NCI-H510A (cell line): ENCODE results near the gene TSHZ1.

Source experiments
- DNase-seq: peaks from one replicate; lab custom pipeline; 2025; lab: John Stamatoyannopoulos, UW

The TSHZ1 gene

GRCh38 chr18:75222407-75222806, 11.8 kb downstream of the TSHZ1 start:
- DNase-seq: no peak

GRCh38 chr18:75223687-75224347, 13.2 kb downstream of the TSHZ1 start:
- DNase-seq: peak; percentile 18

DNA sequence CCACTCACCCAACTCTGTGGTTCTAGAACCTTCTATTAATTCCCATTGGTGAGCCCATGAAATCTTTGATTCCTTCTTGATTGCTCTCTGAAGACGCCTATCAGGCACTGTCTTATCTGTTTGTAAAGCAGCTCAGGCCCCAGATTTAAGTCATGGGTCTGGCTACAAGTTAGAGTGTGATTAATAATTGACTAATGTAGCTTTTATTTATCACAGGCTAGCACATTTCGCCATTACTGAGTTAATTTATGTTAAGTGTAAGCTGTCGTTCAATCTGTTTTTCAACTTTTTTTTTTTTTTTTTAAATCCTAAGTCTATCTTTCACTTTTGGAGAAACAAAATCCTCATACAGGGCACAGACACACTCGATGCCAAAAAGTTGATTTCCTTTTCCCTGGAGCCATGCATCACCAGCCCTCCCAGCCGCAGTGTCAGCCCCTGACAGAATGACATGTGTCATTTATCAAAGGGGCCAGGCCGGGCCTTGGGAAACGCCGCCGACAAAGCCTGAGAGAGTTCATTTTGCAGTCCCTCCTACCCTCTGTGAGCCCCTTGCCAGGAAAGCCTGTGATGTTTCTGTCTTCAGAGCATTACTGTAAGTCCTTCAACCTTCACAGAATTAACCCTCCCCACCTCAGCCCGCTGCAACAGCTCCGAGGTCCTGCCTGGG, 15.8 kb downstream of the TSHZ1 start:
- no peak for DNase-seq

GRCh38 chr18:75226956-75227316, 16.3 kb downstream of the TSHZ1 start:
- DNase-seq: no peak

DNA sequence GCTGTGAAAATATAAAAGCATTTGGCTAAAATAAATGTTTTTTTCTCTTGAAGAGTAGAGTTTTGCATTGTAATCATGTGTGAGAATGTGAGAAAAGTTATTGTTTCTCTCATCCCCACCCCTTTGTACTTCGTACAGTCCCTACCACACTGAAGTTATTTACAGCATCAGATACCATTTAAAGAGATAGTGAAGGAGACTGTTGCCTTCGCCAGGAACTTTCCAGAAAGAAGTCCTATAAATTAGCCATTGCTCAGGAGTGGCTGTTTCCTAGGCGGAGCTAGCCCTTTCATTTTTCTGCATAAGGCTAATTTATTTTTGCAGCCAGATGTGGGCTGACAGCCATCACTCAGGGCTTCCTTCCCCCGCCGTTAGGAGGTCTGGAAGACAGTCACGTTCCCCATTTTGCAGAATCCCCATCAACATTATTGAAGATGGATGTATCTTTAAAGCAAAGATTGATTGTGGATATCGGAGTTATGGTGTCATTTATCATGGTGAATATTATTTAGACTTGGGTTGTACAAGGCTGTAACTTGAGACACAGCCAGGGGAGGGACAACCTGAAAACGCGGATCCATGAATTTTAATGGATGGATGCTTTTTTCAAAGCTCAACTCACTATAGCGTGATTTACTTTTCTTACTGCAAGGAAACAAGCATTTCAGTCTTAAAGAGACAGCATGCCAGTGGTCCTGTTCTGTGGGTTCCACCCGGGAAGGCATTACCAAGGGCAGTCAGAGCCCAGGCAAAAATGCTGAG, 17.1 kb downstream of the TSHZ1 start:
- no peak for DNase-seq

- DNase-seq: no peak
These were observed 18.4 kb downstream of the TSHZ1 start for GRCh38 chr18:75228967-75229366.

DNA sequence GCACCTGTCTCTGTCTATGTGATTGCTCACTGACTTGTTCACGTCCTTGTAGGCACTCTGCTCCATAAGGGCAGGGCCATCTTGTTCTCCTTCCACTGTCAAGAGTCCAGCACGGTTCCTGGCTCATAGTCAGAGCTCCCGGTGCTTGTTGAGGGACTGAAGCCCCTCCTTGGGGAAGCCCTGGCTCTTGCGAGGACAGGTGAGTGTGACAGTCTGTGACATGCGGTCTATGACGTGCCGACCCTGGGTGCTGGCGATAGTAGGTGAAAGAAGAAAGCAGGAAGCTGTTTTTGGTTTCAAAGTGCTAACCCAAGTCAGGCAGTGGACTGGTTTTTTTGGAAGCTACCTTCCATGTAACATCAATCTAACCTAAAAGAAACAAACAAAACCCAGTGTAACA, 18.8 kb downstream of the TSHZ1 start:
- DNase-seq: no peak

DNA sequence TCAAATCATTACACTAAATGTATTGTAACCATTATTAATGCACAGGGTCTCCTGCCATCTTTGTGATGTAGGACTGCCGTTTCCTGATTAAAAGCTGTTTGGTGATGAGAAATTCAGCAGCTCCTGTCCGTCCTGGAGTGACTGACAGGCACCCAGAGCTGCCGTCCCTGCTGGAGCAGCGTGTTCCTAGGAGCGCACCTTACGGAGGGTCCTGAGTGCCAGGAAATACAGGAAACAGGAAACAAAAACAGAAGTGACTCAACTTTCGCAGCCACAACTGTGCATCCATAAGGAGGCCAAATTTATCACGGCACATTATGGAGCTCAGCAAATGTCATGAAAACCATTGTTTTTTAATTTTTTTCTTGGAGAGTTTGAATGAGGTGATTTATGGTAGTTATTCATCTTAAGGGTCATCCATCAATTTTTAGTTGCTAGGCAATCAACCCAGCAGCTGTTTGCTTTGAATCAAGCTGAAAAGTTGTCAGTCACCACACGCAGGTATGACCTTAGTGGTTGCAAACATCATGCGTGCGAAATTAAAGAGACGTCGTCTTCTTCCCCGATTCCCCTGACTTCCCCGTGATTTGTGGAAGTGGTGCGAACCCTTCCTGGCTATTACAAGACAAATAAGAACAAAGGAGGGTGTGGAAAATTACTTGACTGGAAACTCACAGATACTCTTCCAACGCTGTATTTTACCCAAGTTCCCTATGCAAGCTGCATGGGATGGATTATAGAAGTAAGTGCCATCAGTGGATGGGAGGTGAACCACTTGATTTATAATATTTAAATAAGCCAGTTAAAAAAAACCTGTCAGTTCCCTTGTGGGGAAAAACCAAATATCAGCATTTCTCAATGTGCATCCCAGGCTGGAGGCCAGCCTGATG, 19.8 kb downstream of the TSHZ1 start:
- DNase-seq: no peak

DNA sequence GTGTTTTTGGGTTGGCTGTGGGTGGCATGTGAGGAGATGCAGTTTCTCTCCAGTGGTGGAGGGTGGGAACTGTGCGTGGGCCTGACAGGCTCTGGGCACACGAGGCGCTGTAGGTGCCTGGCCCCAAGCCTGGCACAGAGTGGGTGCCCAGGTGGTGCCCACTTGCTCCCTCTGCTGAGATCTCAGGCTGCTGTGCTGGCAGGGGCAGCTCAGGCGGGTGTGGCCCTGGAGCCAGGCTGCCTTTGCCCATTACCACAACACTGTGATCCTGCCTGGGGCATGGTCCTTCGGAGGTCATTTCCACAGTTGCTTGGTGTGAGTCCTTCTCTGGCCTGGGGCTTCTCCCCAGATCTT, 20.4 kb downstream of the TSHZ1 start:
- DNase-seq: no peak

DNA sequence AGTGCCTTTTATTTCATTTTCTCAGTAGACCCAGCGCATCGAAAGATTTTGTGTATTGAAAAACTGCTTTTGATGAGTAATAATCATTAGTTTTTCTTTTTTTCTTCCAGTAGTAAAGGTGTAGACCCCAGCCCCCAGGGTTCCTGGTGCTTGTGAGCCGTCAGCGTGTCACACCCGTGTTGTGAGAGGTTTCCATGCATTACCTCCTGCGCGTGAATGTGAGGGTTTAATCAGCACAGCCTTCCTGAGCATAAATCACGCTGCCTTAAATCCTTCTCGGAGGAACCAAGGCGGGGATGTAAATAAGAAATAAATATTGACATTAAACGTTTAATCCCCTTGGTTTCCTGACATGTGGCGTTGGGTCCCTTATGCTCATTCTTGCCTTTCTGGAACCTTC, 24.3 kb downstream of the TSHZ1 start:
- DNase-seq: no peak

- DNase-seq: no peak
These were observed 25.3 kb downstream of the TSHZ1 start for GRCh38 chr18:75235896-75236295.

DNA sequence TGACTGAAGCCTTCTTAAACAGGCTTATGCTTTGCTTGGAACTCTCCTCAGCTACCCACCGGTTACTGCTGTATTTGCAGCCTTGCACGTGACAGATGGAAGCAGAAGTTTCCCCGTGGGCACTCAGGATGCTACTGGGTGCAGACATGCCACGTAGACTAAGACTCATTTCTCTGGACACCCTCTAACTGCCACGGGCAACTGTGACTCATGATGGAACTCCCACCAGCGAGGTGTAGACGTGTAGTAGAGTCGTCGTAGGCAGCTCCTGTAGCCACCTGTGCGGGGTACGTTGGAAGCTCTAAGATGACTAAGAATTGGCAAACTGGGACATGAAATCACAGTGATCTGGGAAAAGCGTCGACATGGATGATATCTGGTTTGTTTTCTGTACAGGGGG, 27.5 kb downstream of the TSHZ1 start:
- no peak for DNase-seq

DNA sequence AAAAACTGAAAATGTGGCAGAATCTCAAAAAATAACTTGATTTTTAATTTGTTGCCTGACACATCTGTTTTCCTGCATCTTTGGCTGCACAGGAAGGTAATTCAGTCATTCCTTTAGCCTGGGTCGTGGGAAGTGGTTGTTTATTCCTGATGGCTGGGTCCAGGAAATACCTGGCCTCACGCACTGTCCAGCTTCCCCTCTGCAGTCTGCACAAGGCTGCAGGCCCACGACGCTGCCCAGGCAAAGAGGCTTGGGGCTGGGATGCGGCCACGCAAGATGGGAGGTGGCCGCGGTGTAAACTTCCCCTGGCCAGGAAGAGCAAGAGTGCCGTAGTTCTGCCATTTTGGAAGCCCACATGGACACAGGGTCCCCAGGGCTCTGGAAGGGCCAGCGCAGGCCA, 28.2 kb downstream of the TSHZ1 start:
- DNase-seq: no peak

- DNase-seq: no peak
These were observed 29.8 kb downstream of the TSHZ1 start for GRCh38 chr18:75240433-75240832.

- DNase-seq: no peak
These were observed 31.1 kb downstream of the TSHZ1 start for GRCh38 chr18:75241705-75242104.

GRCh38 chr18:75244351-75245313, 34.0 kb downstream of the TSHZ1 start:
- no peak for DNase-seq

DNA sequence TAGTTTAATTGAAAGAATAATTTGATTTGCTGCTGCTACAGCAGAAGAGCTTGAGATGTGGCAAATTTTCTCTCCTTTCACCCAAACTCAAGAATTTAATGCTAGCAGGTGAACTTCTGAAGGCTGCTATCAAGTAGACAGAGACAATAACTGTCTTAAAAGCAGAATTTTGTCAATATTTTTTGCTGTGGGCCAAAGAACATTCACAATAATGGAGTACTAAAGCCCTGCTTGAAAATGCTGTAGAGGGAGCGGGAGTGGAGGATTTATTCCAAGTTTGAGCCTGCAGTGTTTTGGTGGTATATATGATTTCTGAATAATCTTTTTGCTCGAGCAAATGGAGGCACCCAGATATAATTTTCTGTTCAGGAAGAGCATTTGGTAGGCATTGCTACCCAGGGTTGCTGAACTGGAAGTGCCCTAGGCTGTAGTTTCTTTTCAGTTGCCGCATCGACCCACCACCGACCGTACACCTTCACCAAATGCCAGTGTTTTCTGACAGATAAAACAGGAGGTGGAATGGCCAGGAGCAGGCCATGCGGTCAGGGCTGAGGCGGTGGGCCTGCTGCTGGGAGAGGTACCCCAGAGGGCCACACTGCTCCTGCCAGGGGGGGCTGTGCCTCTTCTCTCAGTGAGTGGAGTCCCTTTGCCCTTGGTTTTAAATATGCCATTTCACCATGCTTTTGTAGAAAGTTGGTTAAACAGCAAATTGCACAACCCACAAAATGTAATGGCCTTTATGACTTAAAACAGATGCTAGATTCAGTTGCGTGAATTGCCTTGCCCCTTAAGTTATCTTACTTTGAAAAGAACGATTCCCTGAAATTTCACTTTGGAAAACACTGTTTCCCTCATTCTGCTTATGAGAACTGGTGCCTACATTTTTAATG, 36.4 kb downstream of the TSHZ1 start:
- no peak for DNase-seq

GRCh38 chr18:75247611-75248421, 37.2 kb downstream of the TSHZ1 start:
- DNase-seq: no peak

DNA sequence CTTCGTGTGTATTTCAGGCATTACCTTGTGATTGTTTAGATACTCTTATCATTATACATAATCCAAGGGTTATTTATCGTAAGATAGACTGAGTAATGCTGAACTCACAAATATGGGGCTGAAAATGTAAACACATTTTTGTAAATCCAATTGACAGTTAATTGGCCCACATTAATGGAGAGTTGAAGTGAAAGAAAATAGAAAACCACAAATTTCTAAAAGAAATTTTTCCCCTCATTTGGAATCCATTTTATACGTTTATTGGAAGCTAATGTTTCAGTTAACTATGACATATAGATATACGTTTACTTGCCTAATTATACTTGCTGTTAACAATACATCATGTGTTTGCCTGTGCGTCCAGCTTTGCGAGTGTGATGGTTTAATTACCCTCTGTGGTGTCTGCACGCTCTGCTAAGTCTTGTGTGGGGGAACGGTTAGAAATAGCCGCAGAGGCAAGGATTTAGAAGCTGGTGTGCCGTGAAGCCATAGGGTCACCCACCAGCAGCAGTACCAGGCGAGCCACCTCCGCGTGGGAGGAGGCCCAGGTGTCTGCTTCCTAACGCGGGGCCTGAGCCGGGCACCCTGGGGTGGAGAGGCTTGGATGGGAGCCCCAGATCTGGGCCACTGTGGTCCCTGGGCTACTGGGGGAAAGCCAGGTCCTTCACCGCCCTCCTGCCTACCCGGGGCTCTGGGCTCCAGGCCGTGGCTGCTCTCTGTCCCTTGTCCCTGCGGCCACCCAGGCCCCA, 38.0 kb downstream of the TSHZ1 start:
- no peak for DNase-seq
